HG02885 (cell line): ENCODE measurements around the gene UBR4.

Source experiments
- ATAC-seq: cut with Tn5 transposase; IDR thresholded peaks from one replicate; pipeline ENCODE4 v1.9.1; 2021; ENCODE audit warnings: mild to moderate bottlenecking; ENCODE audit not compliant: unreplicated experiment, poor library complexity

UBR4 gene

DNA sequence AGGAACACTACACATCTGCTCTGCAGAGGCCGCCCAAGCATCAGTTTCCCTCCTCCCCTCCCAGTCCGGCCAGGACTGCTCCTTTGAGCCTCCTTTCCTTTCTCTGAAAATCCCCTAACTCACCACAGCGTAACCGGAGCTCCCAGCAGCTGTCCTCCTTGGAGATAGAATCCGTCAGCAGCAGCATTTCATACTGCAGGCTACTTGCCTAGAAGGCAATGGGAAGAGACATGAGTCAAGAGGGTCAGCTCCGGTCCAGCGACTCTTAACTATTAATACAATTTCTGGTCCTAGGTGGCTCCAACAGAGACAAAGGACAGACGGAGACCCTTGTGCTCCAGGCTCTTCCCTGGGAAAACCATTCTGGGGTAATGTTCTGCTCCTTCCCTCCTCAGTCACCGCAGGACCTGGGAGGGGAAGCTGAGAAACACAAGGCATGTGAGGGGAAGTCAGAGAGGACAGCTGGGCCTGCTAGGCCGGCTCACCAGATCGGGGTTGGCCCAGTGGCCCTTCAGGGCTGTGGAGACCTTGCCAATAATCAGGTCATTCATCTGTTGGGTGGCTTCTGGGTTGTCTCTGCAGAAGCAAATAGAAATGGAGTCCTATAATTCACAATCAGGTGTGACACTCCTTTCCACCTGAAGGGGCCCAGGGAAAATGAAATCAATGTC lies 99.7 kb downstream of the UBR4 start:
- no peak for ATAC-seq

DNA sequence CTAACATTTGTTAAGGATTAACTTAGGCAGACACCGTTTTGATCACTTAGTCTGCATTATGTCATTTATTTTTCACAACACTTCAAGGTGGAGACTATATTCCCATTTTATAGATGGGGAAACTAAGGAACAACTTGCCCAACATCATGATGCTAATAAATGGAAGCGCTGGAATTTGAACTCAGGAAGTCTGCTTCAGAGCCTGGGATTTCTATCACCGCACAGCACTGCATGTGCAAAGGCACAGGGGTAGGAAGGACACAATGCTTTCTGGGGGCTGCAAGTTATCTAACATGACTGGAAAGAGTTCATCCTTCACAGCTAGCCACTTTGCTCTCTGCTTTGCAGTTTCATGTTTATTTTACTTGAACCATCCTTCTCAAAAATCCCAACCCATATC lies 100.5 kb downstream of the UBR4 start:
- no peak for ATAC-seq

DNA sequence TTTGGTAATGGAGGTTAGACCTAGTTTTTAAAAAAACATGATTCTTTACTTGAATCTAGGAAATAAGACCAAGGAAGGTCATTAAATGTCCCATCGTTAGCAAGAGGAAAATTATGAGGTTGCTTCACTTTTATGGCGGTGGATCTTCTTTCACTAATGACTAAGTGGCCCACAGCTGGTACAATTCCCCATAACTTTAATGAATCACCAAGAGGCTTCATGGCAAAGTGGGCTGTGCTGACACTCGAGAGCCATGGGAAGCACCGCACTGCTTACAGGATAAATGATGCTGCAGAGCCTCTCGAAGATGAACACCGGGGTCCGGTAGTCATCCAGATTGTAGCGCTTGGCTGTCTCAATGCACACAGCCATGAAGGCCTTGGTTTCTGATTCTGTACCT lies 108.8 kb downstream of the UBR4 start:
- no peak for ATAC-seq

DNA sequence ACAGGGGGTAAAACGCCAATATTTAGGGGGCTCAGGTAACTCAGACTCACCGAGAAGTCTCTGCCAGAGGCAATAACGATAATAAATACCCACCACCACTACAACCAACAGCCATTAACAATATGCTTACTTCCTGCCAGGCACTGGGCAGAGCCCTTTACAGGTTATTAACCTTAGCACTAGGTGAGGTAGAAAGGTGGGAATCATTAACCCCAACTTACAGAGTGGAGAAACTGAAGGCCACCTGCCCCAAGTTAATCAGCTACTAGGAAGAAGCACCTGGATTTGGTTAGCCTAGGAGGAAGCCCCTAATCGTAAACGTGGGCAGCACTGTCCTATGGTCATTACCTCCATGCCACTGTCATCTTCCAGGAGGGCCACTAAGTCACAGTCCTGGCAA lies 110.0 kb downstream of the UBR4 start:
- ATAC-seq: no peak

DNA sequence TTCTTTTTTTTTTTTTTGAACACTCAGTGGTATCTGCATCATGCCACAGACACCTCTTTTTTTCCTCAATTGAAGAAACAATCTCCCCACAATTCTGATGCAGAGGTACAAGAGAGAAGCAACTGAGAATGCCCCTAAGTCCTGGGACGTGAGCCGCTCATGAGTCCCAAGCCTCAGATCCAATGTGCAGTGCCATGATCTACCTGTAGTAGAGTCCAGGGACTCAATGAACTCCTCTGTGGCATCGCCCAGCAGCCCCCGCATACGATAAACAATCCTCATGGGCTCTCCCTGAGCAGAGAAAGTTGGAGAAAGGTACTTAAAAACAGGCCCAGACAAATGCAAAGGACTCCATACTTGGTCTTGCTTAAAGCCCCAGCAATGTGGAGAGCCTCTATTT lies 113.1 kb downstream of the UBR4 start:
- ATAC-seq: no peak

DNA sequence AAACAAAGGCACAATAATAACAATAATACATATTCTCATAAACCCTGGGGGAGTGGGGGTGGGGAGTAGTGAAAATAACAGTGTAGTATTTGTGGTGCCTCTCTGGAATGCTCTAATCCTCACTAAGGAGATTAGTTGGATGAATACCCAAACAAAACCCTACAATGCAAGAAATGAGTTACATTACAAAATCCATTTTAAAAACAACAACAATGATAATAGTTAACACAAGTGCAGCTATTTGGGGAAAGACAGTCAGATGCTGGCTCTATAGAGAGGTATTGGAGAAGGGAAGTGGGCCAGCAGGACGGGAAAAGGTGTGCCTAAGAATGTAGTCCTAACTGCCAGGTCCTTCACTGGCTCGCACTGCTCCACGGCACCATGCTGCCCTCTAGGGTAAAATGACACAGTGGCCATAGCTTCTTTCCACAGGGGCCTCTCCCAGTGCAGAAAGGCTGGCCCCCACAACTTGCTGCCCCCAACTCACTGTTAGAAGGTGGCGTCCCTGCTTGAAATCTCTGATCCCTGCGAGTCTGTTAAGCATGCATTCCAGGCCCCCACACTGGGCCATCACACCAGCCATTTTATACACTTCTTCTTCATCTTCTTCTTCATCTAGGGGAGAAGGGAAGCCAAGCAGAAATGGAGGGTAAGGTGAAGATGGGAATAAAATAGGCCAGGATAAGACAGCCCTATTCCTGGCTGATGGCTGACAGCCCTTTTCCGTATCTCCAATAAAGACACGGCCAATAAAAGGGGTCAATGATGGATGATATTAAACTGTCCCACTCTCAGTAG lies 113.8 kb downstream of the UBR4 start:
- ATAC-seq: no peak

DNA sequence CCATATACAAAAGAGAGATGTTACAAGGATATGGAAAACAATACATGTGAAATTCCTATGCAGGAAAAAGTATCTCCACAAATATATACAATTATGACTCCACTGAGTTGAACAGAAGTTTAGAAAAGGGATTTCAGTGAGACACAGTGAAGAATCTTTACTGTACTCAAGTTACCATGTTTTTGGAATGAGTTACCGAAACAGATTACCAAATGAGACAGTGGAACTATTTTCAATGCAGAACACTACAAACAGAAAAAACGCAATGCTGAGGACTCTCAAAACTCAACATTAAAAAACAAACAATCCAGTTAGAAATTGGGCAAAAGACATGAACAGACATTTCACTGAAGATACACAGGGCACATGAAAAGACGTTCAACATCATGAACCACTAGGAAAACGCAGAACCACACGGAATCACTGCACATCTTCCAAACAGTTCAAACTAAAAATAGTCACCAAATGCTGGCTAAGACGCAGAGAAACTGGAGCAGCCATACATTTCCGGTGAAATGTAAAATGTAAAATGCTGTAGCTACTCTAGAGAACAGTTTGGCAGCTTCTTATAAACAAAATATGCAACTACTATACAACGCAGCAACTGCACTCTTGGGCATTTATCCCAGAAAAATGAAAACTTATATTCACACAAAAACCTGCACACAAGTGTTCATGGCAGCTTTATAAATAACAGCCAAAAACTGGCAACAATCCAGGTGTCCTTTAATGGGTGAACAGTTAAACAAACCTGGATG lies 118.7 kb downstream of the UBR4 start:
- ATAC-seq: no peak

DNA sequence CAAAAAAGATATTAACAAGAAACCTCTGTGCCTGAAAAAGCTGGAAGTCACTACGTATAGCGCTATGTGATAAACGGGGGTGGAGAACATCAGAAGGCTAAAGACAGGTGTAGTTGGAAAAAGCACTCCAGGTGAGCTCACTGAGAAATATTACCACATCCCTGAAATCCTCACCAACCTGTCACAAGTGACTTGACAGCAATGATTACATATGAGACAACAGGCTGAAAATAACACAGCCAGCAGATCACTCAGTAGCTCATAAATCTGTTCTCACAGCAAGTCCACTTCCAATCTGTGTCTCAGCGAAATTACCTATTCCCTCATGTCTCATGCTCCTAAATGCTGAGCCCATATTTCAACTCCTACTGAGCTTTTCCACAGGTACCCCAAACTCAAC lies 120.5 kb downstream of the UBR4 start:
- no peak for ATAC-seq

DNA sequence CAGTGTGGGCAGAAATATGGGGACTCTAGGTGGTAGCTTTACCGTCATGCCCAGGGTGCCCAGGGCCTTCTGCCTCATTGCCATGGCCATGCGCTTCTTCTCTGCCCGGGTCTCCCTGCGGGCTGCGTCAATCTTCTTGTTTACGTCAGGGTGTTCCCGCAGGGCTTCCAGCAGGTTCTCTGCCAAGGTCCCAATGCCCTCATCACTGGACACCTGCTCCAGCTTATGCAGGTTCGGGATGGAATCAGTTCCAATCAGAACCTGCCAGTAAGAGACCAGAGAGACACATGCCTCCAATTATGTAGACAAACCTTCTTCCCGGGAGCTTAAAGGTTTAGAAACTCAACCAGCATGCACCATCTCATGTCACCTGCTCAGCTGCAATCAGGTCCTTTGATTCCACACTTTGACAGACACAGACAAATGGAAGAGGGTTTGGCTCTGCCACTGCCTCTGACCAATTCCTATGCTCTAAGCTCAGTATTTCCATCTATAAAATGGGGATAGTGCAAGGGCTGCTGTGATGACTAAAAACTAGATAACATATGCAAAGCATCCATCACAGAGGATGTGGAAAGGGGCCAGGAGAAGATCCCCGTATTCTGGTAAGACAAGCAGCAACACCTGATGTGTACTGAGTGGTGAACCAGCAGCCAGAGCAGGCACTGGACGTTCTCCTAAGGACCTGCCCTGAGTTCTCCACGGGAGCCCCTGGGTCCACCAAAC lies 121.2 kb downstream of the UBR4 start:
- ATAC-seq: no peak

DNA sequence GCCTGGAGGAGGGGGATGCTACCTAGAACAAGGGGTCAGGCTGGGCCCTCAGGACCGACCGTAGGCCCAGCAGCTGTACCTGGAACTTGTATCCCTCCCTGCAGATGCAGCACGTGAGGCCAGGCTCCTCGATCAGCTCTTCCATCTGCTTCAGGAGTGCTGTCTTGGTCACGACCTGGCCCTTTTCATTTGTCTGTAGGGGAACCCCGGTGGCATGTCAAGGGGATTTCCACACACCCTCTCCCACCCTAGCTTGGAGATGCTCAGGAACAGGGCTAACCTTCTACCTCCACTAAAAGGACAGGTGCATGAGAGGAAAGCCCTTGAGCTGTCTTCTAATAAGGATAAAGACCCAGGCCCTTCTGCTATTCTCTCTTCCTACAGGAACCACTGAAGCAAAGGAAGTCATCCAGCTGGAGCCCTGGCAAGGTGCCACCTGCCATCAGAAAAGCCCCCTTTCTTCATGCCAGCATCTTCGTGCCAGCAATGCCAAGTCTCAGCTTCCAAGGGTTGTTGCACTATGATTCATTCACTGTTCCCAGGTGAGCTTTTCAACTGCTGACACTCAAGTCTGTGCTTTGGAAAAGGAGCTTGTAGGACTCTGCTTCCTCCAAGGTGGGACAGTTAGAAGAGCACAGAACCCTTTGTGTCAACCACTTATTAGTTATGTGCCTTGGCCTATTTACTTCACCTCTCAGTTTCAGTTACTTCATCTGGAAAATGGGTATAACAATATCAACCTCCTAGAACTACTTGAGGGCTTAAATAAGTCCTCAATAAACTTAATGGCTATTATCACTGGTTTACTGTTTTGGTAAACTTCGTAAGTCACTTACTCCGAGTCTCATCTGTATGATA lies 122.1 kb downstream of the UBR4 start:
- ATAC-seq: no peak

DNA sequence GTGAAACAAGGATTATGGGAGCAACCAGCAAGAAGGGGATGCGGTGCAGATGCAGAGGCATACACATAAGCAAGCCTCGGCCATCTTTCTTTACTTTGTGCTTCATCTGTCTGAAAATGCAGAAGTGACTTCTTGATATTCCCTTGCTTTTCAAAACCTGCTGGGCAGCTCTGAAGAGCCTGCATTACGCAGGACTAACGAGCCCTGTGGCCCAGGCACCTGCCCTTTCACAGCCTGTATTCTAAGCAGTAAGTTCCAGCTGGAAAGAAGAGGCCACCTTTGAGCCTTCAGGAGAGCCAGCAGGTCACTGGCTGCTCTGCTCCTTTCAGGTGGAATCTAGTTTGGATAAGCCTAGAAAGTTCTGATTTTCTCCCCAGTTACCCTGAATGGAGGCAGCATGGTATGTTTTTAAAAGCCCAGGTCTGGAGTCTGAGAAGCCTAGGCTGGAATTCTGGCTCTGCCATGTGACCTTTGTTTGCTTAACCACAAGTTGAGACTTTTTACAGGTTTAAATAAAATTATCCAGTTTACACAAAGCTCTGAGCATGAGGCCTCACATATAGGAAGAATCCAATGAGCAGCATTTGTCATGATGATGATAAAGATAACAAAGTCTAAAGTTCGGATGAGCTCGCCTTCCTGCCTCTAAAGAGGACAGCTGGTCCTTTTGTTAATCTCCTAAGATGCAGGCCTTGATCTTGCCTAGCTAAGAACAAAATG lies 122.9 kb downstream of the UBR4 start:
- no peak for ATAC-seq

DNA sequence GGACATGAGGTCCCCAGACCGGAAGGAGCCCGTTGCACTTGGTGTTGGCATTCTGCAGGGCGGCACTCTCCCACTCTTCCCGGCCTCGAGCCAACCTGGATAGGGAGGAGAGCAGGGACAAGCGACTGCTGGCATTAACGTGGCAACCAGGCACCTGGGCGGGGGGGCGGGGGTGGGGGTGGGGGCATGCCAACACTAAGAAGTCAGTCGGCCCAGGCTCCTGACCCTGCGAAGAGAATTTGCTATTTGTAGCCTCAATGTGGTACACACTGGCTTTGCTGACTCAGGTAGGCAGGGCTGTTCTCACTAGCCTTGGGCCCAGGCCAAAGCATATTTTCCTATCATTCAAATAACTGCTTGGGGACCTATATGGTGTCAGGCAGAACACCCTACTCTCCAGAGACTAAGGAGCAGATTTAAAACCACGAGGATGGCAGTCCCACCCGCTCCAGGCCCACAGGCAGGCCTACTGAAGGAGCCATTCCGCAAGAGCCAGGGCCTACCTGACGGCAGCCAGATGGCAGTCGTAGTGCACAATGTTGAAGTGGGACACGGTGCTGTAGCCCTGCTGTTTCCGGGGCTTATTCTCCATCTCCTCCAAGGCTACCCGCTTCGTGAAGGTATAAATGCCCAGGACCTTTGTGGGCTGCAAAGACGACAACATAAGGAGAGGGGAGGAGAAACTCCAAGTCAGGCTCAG lies 123.7 kb downstream of the UBR4 start:
- ATAC-seq: no peak

DNA sequence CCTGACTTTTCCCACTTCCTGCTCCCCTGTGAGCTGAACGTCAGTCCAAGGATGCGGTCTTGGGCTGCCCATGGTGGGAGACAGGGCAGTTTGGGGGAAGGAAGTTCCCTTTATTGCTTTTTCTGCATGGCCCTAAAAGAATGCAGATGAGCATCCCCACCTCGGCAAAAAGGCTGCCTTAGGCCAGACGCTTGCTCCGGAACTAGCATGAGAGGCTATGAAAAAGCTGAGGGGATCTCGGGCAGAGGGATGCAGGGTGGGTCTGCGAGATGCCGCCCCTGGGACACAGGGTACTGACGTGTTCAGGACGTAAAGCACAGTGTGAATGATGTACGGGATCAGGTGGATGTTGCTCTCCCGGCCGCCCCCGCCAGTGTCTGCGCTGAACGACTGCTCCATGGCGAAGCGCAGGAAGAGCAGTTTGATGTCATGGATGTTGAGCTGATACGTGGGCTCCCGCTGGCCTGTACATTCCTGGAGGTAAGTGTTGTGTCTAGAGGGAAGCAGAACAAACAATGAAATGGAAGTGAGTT lies 125.8 kb downstream of the UBR4 start:
- no peak for ATAC-seq

DNA sequence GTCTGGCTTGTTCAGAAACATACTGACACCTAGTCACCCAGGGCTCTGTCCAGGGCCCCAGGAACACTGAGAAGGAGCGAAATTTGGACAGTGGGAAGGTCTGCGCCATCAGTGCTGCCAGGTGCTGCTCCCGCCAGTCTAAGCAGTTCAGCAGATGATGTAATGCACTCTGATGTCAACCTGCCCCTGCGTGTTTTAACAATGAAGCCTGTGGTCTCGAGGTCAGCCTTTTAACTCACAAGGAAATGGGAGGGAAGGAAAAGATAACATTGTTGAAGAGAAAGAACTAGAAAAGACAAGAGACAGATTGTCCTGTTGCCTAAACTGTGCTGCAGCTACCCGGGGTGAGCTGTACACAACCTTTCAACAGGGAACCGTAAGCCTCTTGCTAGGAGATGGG lies 127.0 kb downstream of the UBR4 start:
- no peak for ATAC-seq

DNA sequence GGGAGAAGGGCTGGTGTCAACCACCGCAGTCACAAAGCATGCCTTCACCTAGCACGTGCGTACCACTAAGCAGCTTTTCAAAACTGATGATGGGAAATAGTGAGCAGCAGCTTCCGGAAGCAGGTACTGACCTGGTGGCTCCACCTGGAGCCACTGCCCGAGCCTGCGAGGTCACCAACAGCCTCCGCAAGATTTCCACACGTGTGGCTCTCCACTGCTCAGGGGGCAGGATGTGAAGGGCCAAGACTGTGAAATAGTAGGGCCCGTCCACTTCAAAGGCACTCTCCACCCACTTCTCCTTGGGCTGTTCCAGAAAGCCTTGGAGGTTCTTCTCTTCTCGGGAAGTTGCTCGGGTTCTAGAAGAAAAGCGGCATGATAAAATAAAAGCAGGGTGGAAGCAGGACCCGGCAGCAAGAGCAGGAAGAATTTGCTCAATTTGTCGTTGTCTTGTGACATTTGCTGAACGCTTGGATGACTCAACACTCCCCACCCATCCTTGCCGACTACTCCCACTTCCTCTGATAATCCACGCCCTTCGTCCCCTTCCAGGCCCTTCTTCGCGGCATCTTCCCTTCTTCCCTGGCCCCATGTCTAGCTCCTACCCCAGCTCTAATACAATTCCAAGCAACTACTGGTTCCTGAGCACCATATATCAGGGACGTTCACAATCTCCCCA lies 128.7 kb downstream of the UBR4 start:
- ATAC-seq: no peak

DNA sequence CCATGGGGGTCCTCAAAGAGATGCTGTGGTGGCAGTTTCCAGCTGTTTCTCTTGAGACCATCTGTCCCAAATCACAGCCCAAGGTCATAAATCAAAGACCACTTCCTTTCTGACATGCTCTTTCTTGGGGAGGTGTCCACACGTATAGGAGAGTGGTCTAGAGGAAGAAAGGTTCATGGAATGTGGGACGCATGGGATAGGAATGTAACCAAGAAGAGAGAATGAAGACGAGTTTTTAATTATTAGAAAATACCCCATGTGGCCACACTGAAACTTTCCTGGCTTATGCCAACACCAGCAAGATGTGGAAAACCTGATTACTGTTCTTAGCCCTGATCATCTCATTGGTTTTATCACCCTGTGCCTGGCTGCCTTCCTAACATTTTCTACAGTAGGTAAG lies 129.3 kb downstream of the UBR4 start:
- ATAC-seq: no peak

DNA sequence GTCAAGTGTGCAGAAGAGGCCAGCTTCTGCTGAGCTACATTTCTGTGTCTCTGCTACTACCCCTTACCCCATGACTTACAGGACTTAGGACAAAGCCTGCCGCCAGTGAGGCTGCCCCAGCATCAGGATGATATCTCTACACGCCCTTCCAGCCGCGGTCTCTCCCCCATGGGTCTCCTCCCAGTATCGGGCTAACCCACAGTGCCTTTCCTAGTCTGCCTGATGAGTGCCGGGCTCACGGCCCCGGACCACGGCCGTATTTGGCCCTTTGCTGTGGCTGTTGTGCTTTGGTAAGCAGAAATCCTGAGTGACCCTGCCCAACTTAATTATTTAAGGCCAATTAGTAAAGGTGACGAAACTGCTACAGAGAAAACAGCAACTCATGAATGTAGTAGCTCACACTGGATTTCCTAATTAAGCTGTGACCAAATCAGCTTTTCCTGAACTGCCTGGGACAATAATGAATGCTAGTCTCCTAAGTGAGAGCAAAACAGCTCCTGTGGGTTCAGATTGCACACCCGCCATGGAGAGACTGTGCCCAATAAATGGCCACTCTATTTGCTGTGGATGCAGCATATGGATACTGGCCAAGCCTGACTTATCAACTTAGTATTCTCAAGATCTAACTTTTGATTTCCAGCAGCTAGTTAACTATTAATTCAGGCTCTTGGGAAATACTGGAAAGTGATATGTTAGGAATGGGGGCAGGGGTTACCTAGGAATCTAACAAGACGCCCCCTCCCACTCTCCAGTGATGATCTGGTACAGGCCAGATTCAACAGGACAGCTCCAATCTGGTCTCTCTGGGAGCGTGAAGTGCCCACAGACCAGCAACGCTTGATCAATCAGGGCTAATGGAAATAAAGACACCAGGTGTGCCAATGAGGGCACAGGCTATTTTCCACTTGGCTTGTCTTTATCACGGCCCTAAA lies 130.3 kb downstream of the UBR4 start:
- no peak for ATAC-seq
